ENCODE measurements around the gene SIK3.

GRCh38 chr11:116938471-116939070 lies 159.7 kb downstream of the SIK3 start:
- TF ChIP-seq CTCF (IDR thresholded peaks at IDR 0.05) (no peak), POLR2A (IDR thresholded peaks at IDR 0.05) (no peak)
